Lower lobe of right lung (tissue), 2 donors: ENCODE results near the gene COL1A1. TPM values are rescaled to one million over a fixed set of nuclear protein-coding genes. Genes with fewer than 3 reads are reported as not detected.

Source experiments
- ATAC-seq, 2 donors: fragments of 200-7000 bp; cut with Tn5 transposase; one replicate each; pipeline ENCODE4 v1.9.1; 2020 to 2022; ENCODE audit warnings: mild to moderate bottlenecking in 2 of 2, moderate library complexity in 2 of 2
- DNase-seq: peaks from one replicate; pipeline ENCODE4 v3.0.0-alpha.2; 2020
- H3K27ac ChIP-seq: fragments of 200-600 bp; one replicate; pipeline ENCODE4 v1.8.0; 2022
- H3K27me3 ChIP-seq: fragments of 200-600 bp; one replicate; pipeline ENCODE4 v1.8.0; 2022; ENCODE audit warnings: low read depth
- H3K36me3 ChIP-seq: fragments of 200-600 bp; one replicate; pipeline ENCODE4 v1.8.0; 2022; ENCODE audit warnings: mild to moderate bottlenecking
- H3K4me1 ChIP-seq: fragments of 200-600 bp; one replicate; pipeline ENCODE4 v1.8.0; 2022
- H3K4me3 ChIP-seq: fragments of 200-600 bp; one replicate; pipeline ENCODE4 v1.8.0; 2022; ENCODE audit warnings: mild to moderate bottlenecking
- H3K9me3 ChIP-seq: fragments of 200-600 bp; one replicate; pipeline ENCODE4 v1.8.0; 2022
- CTCF ChIP-seq: fragments of 200-600 bp; IDR thresholded peaks from one replicate; pipeline ENCODE4 v1.8.0; 2022; ENCODE audit warnings: antibody characterized with exemption, mild to moderate bottlenecking
- intact Hi-C: fragments of 100-400 bp; cut with DNase I; formaldehyde crosslinking; loops from one replicate; pipeline ENCODE4 v1.11.0; 2022
- total RNA-seq: library from RNA; stranded (reverse); fragmentation: NEBNext Ultra II Directional; extraction: Animal tissue kit (Norgen Biotek cat#: 25700); gene quantifications from one replicate; pipeline ENCODE4 v1.2.1, GENCODE V29; 2021
- donor health status: DM: no; HTN: yes; CAD: no; lungs with severe emphysema.

Gene COL1A1
- total RNA-seq, 1 donor from 2014 or later: 142 TPM

GRCh38 chr17:50196826-50197225 lies 4.6 kb downstream of the COL1A1 start:
- Histone ChIP-seq H3K36me3 (peaks cover 65% of the 10 kb centered on the region), H3K4me1 (peaks cover 41% of the 10 kb centered on the region), H3K27me3 (peaks cover 20% of the 10 kb centered on the region), H3K4me3 (no peak overlapping the region), H3K27ac (peak overlapping the region; percentile 15), H3K9me3 (no peaks in the 10 kb centered on the region)
- ATAC-seq (no peak), DNase-seq (no peak)
- no peak for TF ChIP-seq CTCF
- intact Hi-C loops: no loop called here

- intact Hi-C loops: no loop called here
- H3K36me3 ChIP-seq: peaks cover 73% of the 10 kb centered on the region
- ATAC-seq (no peak), DNase-seq (no peak)
- no peak overlapping the region for H3K27ac ChIP-seq
- H3K9me3 ChIP-seq: no peaks in the 10 kb centered on the region
- peaks cover 34% of the 10 kb centered on the region for H3K4me1 ChIP-seq
- H3K27me3 ChIP-seq: peaks cover 12% of the 10 kb centered on the region
- no peak overlapping the region for H3K4me3 ChIP-seq
- TF ChIP-seq CTCF: no peak
Observed at GRCh38 chr17:50196036-50196435, 5.4 kb downstream of the COL1A1 start.

- no peak for TF ChIP-seq CTCF
- ATAC-seq (no peak), DNase-seq (peak; percentile 31)
- Histone ChIP-seq H3K36me3 (peaks cover 81% of the 10 kb centered on the region), H3K27me3 (peaks cover 8% of the 10 kb centered on the region), H3K9me3 (no peaks in the 10 kb centered on the region), H3K4me1 (peaks cover 27% of the 10 kb centered on the region), H3K27ac (peak overlapping the region; percentile 9), H3K4me3 (no peak overlapping the region)
- intact Hi-C loops: no loop called here
Observed at GRCh38 chr17:50194934-50195865, 6.2 kb downstream of the COL1A1 start.

- Histone ChIP-seq H3K27ac (no peak overlapping the region), H3K9me3 (no peaks in the 10 kb centered on the region), H3K27me3 (peaks cover 2% of the 10 kb centered on the region), H3K4me3 (no peak overlapping the region), H3K36me3 (peaks cover 89% of the 10 kb centered on the region), H3K4me1 (peaks cover 18% of the 10 kb centered on the region)
- intact Hi-C loops: no loop called here
- ATAC-seq (no peak), DNase-seq (no peak)
- TF ChIP-seq CTCF: no peak
Observed at GRCh38 chr17:50194140-50194933, 7.1 kb downstream of the COL1A1 start.

- no peak overlapping the region for H3K27ac ChIP-seq
- intact Hi-C loops: no loop called here
- no peaks in the 10 kb centered on the region for H3K27me3 ChIP-seq
- peaks cover 98% of the 10 kb centered on the region for H3K36me3 ChIP-seq
- no peak for TF ChIP-seq CTCF
- DNase-seq (no peak), ATAC-seq (no peak)
- peaks cover 5% of the 10 kb centered on the region for H3K4me1 ChIP-seq
- no peaks in the 10 kb centered on the region for H3K9me3 ChIP-seq
- no peak overlapping the region for H3K4me3 ChIP-seq
Observed at GRCh38 chr17:50192618-50193291, 8.7 kb downstream of the COL1A1 start.
